GM03348 (cell line): Measurements from ENCODE around the gene ALS2.
"Not testable (repeated sequence)": the region's sequence is repeated elsewhere in the genome, so short reads cannot be mapped to it uniquely, and the experiment has no call there.

ENCODE experiments used
- DNase-seq: peaks from one replicate; pipeline ENCODE4 v3.0.0; 2012; ENCODE audit warnings: low spot score

Gene ALS2

DNA sequence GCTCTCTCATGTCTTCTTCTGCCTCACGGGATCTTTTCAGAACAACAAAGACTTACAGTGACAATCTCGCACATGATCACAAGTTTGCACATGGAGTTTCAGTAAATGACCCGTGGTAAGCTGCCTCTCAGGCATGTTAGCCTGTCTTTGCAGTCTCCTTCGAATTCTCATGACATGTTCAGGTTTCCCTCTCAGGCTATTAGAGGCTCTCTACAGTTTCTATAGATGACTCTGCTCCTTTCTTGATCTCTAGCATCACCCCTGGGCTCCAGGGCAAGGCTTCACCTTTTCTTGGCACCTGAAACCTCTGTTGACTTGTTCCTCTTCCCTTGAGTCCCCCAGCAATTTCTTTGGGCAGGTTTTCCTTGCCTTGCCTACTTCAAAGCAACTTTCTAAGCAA, 105.3 kb downstream of the ALS2 start:
- DNase-seq, result no peak

DNA sequence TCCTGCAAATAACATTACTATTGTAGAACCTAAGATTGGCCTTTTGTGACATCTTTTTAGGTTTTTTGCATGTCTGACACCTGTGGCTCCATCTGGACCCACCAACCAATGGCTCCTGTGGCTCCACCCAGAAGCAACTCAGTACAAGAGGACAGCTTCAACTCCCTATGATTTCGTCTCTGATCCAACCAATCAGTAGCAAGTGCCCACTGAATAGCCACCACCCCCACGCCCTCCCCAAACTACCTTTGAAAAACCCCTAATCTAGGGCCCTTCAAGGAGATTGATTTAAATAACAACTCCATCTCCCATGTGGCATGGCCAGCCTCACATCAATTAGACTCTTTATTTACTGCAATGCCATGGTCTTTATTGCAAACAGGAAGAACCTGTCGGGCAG, 105.9 kb downstream of the ALS2 start:
- no peak for DNase-seq

DNA sequence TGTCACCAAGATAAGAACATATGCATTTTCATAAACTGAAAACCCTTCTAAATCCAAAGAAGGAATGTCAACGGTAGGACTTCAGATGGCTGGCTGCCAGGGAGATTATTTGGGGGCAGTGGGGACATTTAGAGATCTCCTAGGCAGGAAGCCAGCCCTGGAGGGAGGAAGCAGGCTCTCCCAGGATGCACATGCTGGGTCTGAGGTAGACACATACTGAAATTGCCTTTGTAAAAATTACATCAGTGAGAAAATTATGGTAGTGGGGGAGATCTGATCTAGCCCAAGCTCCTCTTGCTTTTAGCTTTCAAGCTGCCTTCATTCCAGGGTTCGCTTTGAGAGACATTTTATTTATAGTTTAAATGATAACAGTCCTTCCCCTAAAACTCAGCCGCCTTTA, 106.4 kb downstream of the ALS2 start:
- no peak for DNase-seq

DNA sequence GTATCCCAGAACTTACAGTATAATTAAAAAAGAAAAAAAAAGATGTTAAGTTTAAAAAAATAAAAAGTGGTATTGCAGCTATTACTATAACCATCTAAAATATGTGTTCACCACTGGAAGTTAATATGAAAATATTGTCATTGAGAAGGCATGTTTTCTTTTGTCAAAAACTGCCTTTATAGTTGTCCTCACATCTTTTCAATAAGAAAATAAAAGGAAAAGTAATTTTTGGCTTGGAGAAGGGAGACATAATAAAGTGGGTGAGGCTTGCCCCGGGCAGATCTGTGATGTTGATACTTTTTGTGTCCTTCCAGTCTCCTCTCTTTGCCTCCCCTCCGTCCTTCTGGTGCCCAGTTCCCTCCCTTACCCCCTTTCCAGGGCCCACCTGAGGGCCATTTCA, 107.2 kb downstream of the ALS2 start:
- no peak for DNase-seq

DNA sequence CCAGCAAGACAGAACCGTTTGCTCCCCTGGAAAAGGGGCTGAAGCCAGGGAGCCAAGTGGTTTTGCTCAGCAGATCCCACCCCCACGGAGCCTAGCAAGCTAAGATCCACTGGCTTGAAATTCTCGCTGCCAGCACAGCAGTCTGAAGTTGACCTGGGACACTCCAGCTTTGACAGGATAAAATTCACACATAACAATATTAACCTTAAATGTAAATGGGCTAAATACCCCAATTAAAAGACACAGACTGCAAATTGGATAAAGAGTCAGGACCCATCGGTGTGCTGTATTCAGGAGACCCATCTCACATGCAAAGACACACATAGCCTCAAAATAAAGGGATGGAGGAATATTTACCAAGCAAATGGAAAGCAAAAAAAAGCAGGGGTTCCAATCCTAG, 109.5 kb downstream of the ALS2 start:
- not testable (repeated sequence) for DNase-seq

DNA sequence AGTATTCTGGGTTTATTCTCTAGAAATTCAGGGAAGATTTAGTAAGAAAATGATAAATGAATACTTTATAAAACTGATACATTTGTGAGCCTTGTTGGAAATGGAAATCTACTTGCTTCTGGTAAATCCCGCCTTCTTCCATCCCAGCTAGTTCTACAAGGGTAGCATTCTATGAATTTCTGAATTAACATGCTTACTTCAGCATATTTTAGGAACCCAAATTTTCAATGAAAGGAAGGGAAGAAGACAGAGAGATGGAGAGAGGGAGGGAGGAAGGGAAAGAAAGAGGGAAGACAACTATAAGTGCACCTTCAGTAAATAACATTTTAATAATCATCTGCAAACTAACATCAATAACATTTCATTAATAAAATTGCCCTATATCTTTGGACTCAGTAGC, 110.9 kb downstream of the ALS2 start:
- DNase-seq, result no peak

DNA sequence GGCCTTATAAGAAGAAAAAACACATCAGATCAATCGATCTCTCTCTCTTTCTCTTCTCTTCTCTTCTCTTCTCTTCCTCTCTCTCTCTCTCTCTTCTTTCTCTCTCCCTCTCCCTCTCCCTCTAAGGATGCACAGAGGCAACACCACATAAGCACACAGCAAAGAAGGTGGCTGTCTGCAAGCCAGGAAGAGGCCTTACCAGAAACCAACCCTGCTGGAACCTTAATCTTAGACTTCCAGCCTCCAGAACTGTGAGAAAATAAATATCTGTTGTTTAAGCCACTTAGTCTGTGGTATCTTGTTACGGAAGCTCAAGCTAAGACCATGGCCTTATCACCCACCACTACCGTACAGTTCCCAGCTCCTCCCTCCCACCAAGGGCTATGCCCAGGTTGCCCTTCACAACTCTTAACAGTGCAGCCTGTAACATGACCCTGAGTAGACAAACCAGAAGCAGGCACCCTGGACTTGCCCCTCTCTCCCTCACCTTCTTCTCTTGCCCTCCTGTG, 112.3 kb downstream of the ALS2 start:
- no peak for DNase-seq

DNA sequence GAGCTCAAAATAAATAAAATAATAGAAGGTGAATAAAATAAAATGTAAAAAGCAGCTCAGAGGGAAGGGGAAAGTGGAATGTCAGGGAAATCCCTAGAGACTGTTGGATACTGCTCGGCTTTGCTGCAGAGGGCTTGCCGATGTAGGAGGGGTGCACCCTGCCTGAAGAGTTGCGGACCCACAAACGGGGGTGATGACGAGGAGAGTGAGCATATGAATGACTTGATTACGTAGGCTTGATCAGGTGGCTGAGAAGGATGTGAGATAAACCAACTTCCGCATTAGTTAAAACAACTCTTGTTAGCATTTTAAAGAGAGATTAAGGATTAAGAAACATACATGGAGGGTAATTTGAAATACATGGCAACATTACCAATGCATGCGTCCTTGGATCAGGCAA, 116.4 kb downstream of the ALS2 start:
- no peak for DNase-seq

DNA sequence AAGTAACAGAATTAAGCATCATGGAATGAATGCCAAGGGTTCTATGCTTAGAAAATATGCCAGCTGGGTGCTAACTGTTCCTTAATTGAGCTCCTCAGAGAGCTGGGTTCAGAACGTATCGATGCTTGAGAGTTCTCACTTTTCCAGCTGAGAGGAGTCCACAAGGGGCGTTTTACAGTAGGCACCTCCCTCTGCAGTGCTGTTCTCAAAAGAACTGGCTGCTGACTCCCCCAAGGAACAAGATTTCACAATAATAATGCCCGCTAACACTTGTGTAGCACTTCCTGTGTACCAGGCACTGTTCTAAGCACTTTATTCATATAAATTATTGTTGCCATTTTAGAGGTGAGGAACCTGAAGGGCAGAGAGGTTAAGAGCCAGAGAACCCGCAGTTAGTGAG, 119.4 kb downstream of the ALS2 start:
- DNase-seq, result no peak

DNA sequence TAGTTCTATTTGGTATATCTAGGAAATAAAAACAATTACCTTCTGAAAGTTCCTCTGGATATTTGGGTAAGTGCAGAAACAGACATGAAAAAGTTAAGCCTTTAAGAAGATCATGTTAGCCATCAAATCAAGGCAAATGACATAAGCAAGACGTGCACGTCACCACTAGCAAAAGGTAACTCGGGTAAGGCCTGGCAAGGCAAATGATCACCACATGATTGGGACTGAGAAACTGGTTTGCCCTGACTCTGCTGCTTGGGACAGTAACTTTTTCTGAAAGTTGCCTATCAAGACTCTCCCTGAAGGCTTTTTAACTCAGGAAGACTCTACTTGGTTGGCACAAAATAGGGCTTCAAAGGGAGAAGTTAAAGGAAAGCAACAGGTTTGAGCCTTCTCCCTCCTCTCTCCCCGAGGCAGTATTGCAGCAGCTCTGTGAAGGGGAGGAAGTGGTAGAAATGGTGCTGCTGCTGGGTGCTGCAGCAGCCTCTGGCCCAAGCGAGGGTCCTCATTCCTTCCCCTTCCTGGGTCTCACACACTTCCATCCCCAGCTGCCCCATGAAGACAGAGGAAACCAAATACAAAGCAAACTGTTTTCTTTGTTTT, 120.3 kb downstream of the ALS2 start:
- no peak for DNase-seq

DNA sequence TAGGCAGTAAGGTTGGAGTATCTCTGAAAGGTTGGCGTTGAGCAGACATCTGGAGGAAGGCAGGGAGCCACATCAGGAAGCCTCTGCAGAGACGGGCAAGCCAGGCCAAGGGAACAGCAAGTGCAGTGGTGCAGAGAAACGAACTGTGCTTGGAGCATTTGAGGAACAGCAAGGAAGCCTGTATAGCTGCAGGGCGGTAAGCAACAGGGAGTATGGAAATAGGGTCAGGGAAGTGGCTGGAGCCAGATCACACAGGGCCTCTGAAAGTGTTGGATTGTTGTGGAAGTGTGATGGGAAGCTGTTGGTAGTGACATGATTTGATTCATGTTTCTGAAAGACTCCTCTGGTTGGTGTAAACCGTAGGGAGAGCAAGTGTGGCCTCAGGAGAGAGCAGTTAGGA, 124.0 kb downstream of the ALS2 start:
- DNase-seq, result no peak

DNA sequence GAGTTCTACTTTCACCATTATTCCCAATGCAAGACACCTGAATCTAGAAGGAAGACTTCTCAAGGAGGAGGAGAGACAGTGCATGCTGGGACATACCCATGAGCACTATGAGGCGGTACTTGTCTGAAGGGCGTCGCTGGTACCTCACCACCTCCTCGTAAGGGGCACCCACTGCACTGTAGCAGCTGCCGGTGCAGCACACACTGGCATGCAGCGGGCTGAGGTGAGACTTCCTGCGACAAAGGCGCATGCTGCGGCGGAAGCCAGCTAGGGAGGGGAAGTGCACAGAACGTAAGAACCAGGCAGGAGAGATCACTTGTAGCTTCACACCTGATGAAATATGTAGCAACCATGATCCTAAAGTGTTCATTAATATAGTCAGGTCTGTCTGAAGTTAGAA, 124.6 kb downstream of the ALS2 start:
- DNase-seq, result no peak

DNA sequence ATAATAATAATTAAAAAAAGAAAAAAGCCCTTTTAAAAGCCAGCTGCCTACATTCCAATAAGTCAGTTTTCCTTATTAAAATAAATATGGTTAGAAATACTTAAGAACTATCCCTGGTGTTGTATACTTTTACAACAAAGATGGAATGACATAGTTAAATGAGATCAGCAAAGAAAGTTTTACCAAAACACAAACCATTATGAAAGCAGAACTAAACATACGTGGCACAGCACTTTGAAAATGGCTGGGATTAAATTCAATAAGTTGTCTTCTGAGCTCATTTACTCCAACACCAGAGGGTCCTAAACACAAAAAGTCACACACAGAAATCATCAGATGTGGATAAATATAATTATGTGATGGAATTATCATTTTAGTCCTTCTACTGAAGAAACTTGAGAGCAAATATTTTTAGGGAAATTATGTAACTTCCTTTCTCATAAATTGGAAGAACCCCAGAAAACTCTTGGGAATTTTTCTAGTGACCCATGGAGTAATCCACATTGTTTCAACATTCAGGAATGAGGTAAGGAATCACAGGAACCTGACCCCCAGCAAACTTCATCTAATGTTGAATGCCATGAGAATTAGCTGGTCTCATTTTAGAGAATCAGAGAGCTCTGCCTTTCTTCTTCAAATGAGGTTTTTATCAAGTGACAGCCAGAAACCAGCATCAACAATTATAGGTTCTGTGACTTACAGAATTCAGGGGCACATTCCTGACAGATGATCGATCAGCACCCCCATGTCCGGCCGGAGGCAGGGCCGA, 125.9 kb downstream of the ALS2 start:
- DNase-seq, result peak; percentile 77

DNA sequence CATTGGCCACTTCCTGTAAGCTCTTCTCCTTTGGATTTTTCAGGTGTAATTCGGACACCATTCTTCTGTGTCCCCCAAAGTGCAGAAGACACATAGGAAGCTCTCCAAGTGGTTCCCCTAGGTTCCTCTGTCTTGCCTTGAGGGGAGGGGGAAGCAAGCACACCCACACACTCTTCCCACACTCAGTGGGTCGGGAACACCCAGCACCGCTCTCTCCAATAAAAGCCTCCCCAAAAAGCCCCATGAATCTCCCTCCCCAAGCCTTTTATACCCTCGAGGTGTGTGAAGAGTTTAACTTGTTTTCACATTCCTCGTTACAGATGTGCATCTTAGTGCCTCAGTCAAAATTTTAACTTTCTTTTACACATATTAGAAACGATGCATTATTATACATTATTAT, 127.5 kb downstream of the ALS2 start:
- no peak for DNase-seq
